RWPE2 (cell line): ENCODE measurements around the gene MYH15.
A peak's percentile ranks its signal among the peaks of the same experiment; 100 is the strongest.

Source experiments
- ATAC-seq: fragments of 200-7000 bp; cut with Tn5 transposase; 3 replicates; pipeline ENCODE4 v1.9.1; 2021; ENCODE audit warnings: low read depth
- DNase-seq: peaks from one replicate; pipeline ENCODE4 v3.0.0-alpha.2; 2020; ENCODE audit warnings: low spot score
- H3K27ac ChIP-seq: fragments of 450-650 bp; 2 replicates; pipeline ENCODE4 v1.5.1; 2017; ENCODE audit warnings: mild to moderate bottlenecking; ENCODE audit not compliant: poor library complexity, severe bottlenecking
- H3K27me3 ChIP-seq: fragments of 250-450 bp; sonication (Bioruptor Pico); 2 replicates; pipeline ENCODE4 v1.5.1; 2021; ENCODE audit warnings: mild to moderate bottlenecking, moderate library complexity; ENCODE audit not compliant: insufficient read depth, poor library complexity, severe bottlenecking
- H3K36me3 ChIP-seq: fragments of 250-450 bp; sonication (Bioruptor Pico); 2 replicates; pipeline ENCODE4 v1.5.1; 2020; ENCODE audit warnings: low read depth, mild to moderate bottlenecking, moderate library complexity
- H3K4me1 ChIP-seq: fragments of 250-450 bp; sonication (Bioruptor Pico); 2 replicates; pipeline ENCODE4 v1.5.1; 2021; ENCODE audit warnings: mild to moderate bottlenecking, moderate library complexity; ENCODE audit not compliant: insufficient read depth, poor library complexity, severe bottlenecking
- H3K4me3 ChIP-seq: fragments of 250-450 bp; sonication (Bioruptor Pico); 2 replicates; pipeline ENCODE4 v1.5.1; 2021; ENCODE audit warnings: mild to moderate bottlenecking, moderate library complexity; ENCODE audit not compliant: severe bottlenecking
- H3K9me3 ChIP-seq: fragments of 250-450 bp; sonication (Bioruptor Pico); 2 replicates; pipeline ENCODE4 v1.5.1; 2021; ENCODE audit warnings: mild to moderate bottlenecking, moderate library complexity; ENCODE audit not compliant: severe bottlenecking
- TF ChIP-seq, protein P1 (sequence below): fragments of 450-650 bp; IDR thresholded peaks from one replicate; pipeline ENCODE4 v1.5.1; 2017; ENCODE audit warnings: mild to moderate bottlenecking, moderate library complexity; ENCODE audit not compliant: poor library complexity, severe bottlenecking

MYH15 gene

DNA sequence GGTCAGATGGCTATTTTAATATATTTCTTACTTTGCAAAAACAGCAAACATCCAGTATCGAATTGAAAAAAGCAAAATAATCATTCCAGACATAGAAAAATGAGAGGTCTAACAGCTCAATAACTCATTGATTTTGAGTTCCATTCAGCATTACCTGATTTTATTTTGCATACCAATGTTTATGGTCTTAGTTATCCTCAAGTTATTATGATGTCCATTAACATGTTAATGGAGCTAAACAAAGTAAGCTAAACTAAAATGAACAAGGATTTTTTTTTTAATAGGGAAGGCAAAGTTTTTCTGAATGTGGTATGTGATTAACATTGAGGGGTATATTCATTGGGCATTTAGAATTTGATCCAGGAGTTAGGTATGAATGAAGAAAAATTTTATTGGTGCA is 13.1 kb downstream of the MYH15 start:
- TF ChIP-seq, protein P1, sequence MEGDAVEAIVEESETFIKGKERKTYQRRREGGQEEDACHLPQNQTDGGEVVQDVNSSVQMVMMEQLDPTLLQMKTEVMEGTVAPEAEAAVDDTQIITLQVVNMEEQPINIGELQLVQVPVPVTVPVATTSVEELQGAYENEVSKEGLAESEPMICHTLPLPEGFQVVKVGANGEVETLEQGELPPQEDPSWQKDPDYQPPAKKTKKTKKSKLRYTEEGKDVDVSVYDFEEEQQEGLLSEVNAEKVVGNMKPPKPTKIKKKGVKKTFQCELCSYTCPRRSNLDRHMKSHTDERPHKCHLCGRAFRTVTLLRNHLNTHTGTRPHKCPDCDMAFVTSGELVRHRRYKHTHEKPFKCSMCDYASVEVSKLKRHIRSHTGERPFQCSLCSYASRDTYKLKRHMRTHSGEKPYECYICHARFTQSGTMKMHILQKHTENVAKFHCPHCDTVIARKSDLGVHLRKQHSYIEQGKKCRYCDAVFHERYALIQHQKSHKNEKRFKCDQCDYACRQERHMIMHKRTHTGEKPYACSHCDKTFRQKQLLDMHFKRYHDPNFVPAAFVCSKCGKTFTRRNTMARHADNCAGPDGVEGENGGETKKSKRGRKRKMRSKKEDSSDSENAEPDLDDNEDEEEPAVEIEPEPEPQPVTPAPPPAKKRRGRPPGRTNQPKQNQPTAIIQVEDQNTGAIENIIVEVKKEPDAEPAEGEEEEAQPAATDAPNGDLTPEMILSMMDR, result no peak
- ATAC-seq, result no peak
- Histone ChIP-seq H3K27ac (no peak overlapping the region), H3K36me3 (no peaks in the 10 kb centered on the region), H3K9me3 (no peaks in the 10 kb centered on the region), H3K4me3 (no peak overlapping the region), H3K27me3 (no peaks in the 10 kb centered on the region), H3K4me1 (no peaks in the 10 kb centered on the region)
- DNase-seq, result no peak

DNA sequence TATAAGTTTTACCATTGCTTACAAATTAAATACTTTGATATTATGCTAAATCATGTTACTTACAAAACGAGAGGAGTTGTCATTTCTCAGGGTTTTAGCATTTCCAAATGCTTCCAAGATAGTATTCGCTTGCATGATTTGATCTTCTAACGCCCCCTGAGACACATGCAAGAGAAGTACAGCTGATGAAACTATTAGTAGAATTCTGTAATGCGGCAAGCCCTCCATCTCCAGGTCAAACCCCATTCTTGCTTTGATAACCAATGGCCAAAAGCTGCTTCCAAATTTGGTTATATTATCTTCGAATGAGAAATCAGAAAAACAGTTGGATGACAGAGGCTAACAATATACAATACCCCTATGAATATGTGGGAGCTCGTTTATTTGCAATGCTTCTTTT is 14.7 kb downstream of the MYH15 start:
- no peak overlapping the region for H3K4me3 ChIP-seq
- TF ChIP-seq, protein P1, result no peak

DNA sequence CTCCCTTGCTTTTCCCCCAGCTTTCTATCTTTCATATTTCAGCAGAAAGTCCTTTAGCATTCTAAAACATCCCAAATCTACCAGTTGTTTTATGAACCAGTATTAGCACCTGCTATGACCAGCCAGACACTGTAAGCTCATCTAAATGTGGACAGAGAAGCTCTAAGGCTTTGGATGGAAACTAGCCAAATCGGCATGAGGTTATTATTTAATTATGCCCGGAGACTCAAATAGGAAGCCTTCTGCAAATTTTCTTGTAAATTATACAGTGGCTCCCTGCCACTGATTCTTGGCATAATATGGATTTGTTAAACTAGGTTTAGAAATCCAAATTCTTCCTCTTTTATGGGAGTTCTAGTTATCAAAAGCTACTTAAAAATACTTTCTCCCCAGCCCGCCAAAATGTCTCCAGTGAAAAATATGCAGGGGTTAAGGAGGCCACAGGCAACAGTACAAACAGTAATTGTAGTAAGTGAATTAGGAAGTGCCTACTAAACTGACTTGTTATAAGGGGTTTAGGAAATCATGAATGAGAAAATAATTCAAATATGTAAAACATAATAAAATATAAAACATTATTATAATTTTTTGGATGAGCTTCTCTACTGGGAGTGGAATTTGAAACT is 15.4 kb downstream of the MYH15 start:
- H3K4me1 ChIP-seq, result no peaks in the 10 kb centered on the region
- H3K27ac ChIP-seq, result no peak overlapping the region
- no peak overlapping the region for H3K4me3 ChIP-seq
- no peaks in the 10 kb centered on the region for H3K27me3 ChIP-seq
- TF ChIP-seq, protein P1, result no peak
- no peaks in the 10 kb centered on the region for H3K36me3 ChIP-seq
- no peaks in the 10 kb centered on the region for H3K9me3 ChIP-seq
- ATAC-seq (no peak), DNase-seq (no peak)

More for the DNA sequence above, 14.7 kb downstream of the MYH15 start:
- no peaks in the 10 kb centered on the region for H3K36me3 ChIP-seq
- H3K4me1 ChIP-seq, result no peaks in the 10 kb centered on the region
- ATAC-seq (no peak), DNase-seq (no peak)
- no peaks in the 10 kb centered on the region for H3K27me3 ChIP-seq
- H3K27ac ChIP-seq, result no peak overlapping the region
- H3K9me3 ChIP-seq, result no peaks in the 10 kb centered on the region

DNA sequence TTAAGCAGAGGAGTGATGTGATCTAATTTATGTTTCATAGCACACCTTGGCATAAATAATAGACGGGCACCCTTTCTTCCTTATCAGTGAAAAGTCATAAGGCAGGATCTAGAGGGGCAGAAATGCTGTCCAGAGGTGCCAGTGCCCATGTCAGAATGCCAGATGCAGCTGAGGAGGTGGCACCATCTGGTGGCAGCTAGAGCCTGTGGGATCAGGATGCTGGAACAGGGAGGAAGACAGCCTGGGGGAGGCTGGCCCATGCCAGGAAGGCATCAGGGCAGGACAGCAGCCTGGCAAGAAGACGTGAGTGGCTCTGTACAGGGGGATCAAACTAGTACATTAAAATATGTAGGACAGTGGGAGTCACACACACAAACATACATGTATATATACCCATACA is 16.5 kb downstream of the MYH15 start:
- Histone ChIP-seq H3K27me3 (no peaks in the 10 kb centered on the region), H3K27ac (no peak overlapping the region), H3K4me3 (no peak overlapping the region), H3K9me3 (no peaks in the 10 kb centered on the region), H3K4me1 (no peaks in the 10 kb centered on the region), H3K36me3 (no peaks in the 10 kb centered on the region)
- TF ChIP-seq, protein P1, result peak; percentile 59
- no peak for DNase-seq
- ATAC-seq, result peak; percentile 80

DNA sequence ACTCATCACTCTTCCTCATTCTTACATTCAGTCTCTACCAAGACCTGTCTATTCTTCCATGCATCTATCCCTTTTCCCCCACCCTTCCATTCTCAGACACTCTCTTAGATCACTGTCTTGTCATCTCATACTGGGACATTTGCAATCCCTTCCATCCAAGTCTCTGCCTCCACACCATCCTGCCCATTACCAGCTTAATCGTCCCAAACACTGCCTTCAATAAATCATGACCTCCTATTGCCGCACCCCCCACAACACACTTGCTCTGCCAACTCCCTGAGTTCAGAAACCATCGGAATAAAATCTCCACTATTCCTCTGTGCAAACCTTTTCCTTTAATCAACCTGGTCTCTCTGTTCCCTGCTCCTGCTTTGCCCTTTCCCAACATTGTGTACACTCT is 18.9 kb downstream of the MYH15 start:
- ATAC-seq (no peak), DNase-seq (no peak)
- Histone ChIP-seq H3K27me3 (no peaks in the 10 kb centered on the region), H3K4me1 (peaks cover 5% of the 10 kb centered on the region), H3K27ac (no peak overlapping the region), H3K36me3 (no peaks in the 10 kb centered on the region), H3K4me3 (no peak overlapping the region), H3K9me3 (no peaks in the 10 kb centered on the region)
- TF ChIP-seq, protein P1, result no peak
